ENCODE results near the gene UNC45B.
"Not testable (repeated sequence)": the region's sequence is repeated elsewhere in the genome, so short reads cannot be mapped to it uniquely, and the experiment has no call there.

Gene UNC45B

DNA sequence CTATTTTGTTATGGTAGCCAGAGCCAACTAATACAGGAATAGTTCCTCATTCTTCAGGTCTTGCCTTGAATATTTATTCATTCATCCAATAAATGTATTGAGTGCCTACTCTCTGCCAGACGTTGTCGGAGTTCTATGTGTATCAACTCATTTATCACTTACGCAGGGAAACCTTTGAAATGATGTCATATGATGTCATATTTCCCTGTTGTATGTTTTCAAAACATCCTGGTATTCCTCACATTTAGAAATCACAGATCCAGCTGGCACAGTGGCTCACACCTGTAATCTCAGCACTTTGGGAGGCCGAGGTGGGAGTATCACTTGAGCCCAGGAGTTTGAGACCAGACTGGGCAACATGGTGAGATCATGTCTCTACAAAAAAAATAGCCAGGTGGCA is 2.8 kb upstream of the UNC45B start:
- no peak for DNase-seq

DNA sequence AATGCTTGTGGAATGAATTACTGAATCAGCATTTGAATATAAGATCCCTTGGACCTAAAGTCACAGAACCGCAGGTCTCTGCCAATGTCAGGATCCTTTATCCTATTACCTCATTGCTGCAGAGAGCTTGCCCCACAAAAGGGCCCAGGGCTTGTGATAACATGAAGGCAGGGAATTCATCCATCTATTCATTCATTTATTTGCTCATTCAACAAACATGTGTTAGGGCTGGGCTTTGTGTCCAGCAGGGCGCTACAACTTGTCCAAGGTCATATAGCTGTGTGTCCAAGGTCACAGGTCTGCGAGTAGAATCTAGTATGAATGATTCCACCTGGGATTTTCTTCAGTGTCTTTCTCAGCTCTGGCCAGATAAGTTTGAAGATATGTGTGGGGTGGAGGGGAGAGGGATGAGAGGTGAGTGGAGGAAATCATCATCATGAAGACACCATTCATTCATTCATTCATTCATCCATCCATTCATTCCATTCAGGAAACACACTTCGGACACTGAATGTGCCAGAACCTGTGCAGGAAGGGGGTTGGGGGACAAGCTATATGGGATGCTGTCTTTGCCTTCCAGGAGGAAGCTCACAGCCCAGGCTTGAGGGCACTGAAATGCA is 1.3 kb upstream of the UNC45B start:
- no peak for DNase-seq

DNA sequence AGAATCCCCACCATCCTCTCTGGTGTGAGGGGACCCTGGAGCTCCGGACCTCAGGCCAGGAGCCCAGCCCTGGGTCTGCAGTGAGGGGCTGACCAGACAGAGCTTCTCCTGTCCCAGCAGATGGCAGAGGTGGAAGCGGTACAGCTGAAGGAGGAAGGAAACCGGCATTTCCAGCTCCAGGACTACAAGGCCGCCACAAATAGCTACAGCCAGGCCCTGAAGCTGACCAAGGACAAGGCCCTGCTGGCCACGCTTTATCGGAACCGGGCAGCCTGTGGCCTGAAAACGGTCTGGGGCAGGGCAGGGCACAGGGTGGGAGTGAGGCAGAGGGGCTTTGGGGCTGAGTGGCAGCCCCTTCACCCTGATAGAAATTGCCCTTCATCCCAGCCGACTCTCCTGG is 527 bp downstream of the UNC45B start:
- DNase-seq = no peak

- DNase-seq = no peak
These were observed 2.3 kb downstream of the UNC45B start for GRCh38 chr17:35149941-35150340.

DNA sequence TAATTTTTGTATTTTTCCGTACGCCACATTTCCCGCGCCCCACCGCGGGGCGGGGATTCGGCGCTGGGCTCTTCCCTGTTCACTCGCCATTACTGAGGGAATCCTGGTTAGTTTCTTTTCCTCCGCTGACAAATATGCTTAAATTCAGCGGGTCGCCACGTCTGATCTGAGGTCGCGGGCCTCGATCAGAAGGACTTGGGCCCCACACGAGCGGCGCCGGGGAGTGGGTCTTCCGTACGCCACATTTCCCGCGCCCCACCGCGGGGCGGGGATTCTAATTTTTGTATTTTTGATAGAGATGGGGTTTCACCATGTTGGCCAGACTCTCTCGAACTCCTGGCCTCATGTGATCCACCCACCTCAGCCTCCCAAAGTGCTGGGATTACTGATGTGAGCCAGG is 3.5 kb downstream of the UNC45B start:
- DNase-seq = not testable (repeated sequence)

- DNase-seq = no peak
These were observed 5.0 kb downstream of the UNC45B start for GRCh38 chr17:35152421-35153140.

- no peak for DNase-seq
These were observed 6.9 kb downstream of the UNC45B start for GRCh38 chr17:35154196-35155165.

- no peak for DNase-seq
These were observed 7.6 kb downstream of the UNC45B start for GRCh38 chr17:35155246-35155645.

DNA sequence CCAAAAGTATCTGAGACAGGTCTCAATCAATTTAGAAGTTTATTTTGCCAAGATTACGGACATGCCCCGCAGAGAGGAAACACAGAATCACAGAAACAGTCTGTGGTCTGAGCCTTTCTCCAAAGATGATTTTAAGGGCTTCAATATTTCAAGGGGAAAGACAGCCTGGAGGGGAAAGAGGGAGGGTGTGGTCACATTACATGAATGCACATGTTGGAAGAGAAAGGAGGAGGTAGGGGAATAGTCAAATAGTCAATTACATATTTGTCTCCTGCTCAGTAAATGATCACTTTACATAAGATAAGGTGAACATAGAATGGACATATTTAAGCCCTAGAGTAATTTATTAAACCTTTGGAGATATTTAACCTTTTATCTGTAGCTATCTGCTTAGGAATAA is 12.3 kb downstream of the UNC45B start:
- no peak for DNase-seq

DNA sequence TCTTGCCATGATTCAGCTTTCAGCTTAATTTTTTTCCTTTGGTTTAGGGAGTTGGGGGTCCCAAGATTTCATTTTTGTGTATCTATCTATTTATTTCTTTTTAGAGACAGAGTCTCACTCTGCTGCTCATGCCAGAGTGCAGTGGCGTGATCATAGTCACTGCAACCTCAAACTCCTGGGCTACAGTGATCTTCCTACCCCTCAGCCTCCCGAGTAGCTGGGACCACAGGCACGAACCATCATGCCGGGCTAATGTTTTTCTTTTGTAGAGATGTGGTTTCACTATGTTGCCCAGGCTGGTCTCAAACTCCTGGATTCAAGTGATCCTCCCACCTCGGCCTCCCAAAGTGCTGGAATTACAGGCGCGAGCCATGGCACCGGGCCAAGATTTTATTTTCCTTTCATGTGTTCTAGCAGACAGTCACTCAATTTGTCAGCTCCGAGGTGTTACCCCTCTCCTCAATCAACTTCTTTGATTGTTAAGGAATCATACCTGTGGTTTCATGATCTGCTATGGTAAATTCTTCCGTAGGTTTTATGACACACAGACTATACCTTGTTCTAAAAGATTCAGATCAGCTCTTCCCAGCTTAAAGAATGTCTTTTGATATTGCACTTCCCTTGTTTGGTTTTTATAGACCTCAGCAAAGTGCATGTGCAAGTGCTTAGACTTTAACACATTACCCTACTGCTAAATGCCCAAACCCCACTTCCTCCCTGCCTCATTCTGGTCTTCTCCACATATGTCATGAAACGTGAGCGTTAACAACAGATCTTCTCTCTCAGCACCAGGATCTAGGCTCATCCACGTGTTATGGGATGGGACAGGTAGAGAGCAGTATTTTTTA is 13.0 kb downstream of the UNC45B start:
- DNase-seq = peak; percentile 47

DNA sequence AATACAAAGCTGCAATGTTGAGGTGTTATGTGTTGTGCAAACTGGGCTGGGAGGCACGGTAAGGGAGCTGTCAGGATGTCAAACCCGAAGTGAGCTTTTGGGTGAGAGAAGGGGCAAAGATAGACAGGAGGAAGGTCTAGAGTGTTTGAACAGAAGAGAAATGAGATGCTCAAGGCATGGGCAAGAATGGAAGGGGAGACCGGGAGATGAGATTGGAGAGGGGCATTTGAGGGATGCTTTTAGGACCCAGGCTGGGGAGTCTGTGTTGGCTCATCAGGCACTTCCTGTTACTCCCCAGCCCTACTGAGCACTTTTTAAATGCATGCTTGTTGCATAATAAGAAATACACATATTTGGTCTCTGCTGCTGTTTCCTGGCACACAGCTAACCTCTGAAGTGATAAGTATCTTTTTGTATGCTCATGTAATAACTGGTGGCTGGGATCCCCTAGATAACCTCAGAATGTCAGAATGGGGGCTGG is 13.7 kb downstream of the UNC45B start:
- DNase-seq = no peak

- DNase-seq = no peak
These were observed 15.1 kb downstream of the UNC45B start for GRCh38 chr17:35162755-35163154.

DNA sequence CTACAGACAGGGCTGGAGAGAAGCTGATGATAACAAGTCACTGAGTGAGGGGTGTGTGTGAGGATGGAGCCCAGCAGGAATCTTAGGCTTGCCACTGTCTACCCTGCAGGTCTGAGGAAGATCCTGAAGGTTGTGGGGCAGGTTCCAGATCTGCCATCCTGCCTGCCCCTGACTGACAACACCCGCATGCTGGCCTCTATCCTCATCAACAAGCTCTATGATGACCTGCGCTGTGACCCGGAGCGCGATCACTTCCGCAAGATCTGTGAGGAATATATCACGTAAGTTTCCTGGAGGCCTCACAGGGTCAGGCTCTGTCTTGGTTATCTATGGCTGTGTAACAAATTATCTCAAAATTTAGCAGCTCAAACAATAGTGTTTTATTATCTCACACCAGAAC is 16.3 kb downstream of the UNC45B start:
- no peak for DNase-seq

DNA sequence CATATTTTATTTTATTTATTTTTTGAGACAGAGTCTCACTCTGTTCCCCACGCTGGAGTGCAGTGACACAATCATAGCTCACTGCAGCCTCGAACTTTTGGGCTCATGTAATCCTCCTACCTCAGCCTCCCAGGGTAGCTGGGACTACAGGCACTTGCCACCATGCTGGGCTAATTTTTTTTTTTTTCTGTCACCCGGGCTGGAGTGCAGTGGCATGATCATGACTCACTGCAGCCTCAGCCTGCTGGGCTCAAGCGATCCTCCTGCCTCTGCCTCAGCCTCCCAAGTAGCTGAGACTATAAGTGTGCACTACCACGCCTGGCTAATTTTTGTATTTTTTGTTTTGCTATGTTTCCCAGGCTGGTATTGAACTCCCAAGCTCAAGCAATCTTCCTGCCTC is 17.1 kb downstream of the UNC45B start:
- no peak for DNase-seq

GRCh38 chr17:35166526-35166925 is 18.9 kb downstream of the UNC45B start:
- no peak for DNase-seq

- no peak for DNase-seq
These were observed 19.4 kb downstream of the UNC45B start for GRCh38 chr17:35167046-35167445.

DNA sequence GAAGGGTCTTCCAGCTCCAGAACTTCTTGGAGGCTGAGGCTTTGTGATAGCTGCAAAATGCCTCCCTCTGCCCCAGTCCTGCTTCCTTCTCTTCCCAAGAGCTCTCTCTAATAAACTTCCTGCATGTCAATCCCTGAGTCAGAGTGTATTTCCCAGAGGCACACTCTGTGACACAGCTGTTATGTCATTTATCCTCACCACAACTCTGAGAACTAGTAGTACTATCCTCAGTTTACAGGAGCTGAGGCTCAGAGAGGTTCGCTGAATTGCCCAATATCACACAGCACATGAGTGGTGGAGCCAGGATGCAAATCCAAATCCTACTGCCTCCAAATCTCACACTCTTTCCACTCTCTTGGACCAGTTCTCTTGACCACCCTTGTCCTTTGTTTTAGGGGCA is 20.0 kb downstream of the UNC45B start:
- no peak for DNase-seq

DNA sequence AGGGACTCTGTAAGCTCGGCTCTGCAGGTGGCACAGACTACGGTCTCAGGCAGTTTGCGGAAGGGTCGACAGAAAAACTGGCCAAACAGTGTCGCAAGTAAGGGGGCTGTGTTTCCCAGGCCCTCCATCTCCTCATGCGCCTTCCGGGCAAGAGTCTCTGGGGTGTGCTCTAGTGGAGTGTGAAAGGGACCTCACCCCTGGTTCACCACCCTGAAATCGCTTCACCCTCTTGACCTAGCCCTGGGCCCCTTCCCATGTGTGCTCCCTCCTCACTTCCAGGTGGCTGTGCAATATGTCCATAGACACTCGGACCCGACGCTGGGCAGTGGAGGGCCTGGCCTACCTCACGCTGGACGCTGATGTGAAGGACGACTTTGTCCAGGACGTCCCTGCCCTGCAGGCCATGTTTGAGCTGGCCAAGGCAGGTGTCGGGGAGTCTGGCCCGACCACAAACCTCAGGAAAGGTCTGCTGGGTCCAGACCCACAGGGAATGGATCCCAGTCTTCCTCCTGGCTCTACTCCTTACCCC is 22.3 kb downstream of the UNC45B start:
- DNase-seq = no peak

GRCh38 chr17:35170968-35171771 is 23.6 kb downstream of the UNC45B start:
- DNase-seq = no peak

GRCh38 chr17:35171834-35172233 is 24.2 kb downstream of the UNC45B start:
- DNase-seq = no peak

DNA sequence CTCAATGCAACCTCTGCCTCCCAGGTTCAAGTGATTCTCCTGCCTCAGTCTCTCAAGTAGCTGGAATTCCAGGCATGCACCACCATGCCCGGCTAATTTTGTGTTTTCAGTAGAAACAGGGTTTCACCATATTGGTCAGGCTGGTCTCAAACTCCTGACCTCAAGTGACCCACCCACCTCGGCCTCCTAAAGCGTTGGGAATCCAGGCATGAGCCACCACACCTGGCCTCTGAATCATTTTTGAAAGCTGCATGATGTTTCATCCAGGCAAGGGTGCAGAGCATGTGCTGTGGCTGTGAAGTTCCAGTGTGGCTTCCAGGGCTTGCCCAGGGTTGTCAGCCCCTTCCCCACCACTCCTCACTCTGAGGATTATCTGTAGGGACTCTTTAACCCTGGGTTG is 24.7 kb downstream of the UNC45B start:
- not testable (repeated sequence) for DNase-seq
